DMS 273 treated with DMSO at 0.1 percent for 48 hours (cell line): ENCODE data around the gene R3HDM2.

Experiments used
- DNase-seq: peaks from one replicate; lab custom pipeline; 2025; lab: John Stamatoyannopoulos, UW

The R3HDM2 gene

DNA sequence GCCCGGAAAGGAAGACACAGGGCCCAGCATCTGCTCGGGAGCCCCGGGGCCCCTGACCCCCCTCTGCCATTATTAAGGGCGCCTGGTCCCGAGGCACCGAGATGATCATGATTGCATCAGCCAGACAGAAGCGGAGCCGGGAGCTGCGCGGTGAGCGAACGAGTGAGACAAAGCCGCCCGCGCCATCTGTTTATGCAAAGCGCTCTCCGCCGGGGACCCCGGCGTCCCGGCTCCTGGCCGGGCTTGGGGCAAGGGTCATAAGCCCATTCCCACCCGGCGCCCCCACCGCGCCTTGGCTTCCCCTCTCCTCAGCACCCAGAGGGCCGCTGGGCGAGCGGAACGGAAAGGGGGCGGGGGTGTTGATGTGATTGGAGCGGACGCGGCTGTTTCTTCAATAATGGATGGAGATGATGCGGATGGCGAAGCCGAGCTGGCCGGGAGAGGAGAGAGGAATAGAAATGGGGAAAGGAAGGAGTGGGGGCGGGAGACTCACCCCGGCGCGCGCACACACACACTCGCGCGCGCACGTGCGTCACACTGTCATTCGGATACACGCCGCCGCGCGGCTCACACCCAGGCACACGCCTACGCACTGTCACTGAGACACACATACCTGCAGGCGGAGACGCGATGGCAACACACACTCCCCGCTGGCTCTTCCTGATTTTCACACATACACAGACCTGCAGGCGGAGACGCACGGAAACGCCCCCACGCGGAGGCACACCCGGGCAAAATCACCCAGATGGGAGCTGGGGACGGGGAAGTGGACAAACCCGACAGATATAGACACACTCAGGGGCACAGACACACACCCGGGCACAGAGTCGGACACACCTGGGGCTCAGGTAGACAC lies 190.5 kb downstream of the R3HDM2 start:
- no peak for DNase-seq

DNA sequence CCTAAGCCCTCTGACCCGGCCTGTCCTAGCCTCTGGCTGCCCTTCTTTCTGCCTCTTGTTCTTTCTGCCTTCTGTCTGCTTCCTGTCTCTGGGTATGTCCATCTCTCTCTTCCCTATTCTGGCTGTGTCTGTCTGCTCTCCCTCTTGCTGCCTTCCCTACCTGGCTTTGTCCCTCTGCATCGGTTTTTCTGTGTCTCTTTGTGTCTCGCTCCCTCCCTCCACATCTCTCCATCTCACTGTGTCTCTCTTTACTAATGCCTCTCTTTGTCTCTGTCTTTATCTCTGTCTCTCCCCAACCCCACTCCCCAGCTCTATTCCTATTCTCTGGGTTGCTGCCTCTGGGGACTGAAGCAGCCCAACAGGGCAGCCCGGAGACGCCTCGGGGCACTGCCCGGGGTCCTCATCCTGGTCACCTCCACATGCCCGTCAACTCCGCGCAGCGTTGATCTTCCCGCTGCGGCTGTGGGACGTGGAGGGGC lies 191.2 kb downstream of the R3HDM2 start:
- DNase-seq: no peak

DNA sequence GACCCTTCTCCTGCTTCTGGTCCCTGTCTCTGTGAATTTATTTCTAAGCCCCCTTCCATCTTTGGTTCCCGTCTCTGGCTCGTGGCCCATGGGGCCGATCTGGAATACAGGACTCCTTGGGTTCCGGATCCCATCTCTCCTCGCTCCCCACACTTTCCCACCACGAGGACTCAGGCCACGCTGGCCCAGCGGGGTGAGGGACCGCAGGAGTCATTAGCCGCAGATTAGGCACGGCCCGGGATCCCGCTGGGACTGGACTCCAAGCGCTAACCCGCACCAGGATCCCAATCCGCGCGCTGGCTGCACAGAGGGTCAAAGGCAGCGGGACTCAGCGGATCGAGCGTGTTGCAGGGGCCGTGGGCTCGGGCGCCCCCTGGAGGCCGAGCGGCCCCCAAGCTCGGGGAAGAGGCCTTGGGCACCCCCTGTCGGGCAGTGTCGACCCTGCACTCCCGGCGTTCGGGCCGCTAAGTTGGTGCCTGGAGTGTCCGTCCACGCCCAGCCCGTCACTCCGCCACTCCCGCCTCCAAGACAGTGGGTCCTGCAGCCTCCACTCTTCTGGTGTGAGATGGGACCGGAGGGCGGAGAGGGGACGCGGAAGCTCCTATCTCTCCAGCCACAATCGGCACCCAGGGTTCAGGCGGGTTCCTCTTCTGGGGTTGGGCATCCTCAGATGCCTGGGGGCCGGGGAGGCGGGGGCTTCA lies 191.8 kb downstream of the R3HDM2 start:
- peak; percentile 31 for DNase-seq

DNA sequence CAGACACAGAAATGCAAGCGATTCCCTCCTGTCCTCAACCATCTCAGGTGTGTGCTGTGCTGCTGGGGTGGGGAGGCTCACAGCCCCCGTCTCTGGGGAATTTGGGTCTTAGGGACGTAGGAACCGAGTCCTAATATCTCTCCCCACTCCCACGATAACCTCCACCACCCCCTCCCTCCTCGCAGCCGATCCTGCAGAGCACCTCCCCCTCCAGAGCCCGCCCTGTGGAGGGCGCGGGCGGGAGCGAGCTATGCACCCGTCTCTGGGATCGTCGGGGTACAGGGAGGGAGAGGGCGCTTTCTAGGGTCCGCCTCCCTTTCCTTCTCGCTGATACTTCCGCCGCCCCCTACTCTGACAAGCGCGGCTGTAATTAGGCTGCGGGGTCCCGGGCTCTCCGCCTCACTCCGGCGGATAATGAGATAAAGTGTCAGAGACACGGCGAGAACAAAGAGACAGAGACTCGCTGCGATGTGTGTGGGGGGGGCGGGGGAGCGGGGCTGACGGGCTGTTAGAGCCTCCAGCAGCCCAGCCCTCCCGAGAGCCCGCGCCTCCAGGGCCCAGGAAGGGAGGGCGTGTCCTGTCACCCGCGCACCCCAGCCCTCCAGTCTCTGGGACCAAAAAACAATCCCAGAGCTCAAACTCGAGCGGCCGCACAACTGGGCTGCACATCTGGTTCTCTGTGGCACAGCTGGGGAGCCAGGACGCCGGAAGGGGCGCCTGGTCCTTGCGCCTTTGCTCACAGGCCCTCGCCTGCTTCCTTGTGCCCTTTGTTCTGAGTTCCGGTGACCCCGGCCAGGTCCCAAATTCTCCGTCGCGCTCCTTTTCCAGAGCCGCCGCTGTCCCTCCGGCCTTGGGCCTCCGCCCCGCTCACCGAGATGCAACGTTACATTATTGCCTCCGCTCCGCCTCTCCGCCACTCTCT lies 192.7 kb downstream of the R3HDM2 start:
- DNase-seq: no peak

DNA sequence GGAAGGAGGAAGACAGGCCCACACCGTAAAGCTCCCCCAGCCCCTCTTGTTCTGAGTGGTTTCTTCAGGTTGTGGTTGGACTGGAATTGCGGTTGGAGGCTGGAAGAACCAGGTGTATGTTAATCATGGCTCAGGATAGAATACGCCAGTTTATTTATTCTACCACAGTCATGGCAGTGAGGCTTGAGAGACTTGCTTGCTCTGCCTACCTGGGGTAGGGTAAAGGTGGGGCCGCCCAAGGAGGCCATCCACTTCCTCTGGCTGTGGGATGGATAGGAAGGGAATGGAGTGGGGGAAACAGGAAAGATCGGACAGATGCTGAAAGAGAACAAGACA lies 193.3 kb downstream of the R3HDM2 start:
- no peak for DNase-seq

DNA sequence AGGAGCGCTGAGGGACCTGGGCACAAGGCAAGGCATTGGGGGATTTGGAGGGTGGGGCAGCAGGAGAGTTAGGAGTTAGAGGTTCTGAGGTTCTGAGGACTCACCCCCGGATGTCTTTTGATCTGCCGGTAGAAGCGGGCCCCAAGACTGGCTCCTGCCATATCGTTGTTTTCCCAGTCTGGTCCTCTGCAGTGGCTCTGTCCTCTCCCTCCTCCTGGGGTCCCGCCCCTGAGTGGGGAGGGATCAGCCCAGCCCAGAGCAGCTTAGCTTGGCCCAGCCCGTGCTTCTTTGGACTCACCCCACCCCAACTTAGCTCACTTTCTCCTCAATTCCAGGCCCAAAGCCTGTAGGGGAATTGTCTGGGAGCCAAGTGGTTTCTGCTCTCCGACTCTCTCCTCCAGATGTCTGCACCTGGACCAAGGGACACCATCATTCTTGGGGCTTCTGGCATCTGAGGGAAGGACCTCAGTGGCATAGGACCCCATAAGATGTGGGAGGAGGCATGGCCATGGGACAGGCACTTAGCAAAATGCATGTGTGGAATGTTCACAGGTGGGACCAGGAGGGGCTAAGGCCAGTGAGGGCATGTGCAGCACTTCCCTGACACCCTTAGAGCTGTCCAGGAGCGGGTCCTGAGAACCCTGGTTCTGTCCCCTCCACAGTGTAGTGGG lies 193.8 kb downstream of the R3HDM2 start:
- no peak for DNase-seq

DNA sequence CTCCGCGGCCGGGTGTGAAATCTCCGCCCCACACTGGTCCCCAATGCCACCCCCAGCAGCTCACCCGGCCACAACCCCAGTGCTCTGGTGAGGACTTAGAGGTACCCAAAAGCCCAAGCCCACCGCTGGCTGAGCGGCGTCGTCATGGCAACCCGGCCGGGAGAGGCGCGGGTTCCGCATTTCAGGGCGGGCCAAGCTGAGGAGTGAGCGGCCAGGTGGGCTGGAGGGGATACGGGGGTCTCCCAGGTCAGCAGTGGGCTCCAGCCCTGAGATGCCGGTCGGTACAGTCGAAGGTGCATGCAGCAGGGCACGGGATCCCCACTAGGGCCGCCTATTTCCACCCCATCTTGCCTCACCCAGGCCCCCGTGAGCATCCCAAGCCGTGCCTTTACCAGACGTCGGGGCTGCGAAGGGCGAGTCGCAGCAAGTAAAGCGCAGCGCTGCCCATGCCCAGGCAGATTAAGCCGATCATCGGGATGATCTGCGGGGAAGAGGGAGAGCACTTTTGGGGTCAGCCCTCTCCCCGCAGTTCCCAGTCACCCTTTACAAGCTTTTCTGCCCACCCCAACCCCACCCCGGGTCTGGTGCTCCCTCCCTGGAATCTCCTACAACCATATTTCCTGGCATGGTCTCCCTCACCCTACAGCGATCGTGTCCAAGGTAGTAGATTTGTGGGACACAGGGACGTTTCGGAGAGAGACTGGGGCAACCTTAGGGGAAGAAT lies 194.5 kb downstream of the R3HDM2 start:
- DNase-seq: no peak

DNA sequence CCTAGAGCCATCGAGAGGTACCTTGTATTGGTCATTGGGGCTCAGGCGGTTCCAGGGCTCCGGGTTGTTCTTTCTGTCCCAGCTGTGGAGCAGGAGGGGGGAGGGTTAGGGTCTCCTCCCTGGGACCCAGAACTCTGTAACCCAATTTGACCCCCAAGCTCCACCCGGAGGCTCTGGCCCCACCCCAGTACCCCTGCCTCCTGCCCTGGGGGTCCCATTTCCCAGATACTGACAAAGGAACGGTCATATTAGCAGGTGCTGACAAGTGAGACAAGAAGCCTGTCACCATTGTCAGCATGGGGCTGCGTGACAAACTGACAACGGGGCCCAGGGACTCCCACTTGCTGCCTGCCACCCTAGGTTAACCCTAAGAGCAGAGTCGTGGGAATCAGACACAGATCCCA lies 195.1 kb downstream of the R3HDM2 start:
- no peak for DNase-seq

DNA sequence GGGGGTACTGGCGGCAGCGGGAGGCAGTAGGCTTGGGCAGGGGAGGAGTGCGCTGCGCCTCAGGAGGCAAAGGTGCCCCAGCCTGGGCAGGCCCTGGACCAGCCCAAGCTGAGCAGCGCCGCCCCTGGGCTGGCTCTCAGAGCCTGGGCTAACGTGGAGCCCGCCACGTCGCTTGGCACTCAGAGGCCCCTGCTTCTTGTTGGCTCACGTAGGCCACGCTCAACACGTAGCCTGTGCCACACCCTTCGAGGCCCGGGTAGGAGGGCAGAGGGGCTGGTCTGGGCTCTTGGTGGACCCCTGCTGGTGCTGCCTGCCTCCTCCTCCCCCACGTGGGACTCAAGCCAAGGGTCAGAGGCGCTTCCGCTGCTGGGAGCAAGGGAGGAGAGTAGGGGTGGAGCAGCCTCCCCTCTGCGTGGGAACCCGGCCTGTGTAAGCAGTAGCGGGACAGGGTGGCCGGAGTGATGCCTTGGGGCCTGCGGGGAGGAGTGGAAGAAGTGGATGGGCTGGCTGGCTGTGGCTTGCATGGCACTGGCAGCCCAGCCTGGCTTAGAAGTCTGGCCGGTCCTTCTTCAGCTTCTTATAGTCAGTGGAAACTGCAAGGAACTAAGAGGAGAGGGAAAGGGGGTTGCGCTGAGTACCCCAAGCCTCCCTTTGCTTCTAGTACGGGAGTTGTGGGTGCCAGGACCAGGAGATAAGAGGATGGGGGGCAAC lies 195.7 kb downstream of the R3HDM2 start:
- DNase-seq: no peak

DNA sequence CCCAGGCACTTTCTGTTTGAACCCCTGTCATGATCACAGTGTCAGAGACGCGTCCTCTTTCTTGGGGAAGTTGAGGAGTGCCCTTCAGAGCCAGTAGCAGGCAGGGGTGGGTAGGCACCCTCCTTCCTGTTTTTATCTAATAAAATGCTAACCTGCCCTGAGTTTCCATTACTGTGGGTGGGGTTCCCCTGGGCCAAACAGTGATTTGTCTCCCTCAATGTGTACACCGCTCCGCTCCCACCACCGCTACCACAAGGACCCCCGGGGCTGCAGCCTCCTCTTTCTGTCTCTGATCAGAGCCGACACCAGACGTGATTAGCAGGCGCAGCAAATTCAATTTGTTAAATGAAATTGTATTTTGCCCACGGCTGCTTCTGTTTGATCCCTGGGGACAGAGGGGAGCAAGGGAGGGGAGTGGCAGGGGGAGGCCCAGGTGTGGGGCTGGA lies 196.2 kb downstream of the R3HDM2 start:
- no peak for DNase-seq

DNA sequence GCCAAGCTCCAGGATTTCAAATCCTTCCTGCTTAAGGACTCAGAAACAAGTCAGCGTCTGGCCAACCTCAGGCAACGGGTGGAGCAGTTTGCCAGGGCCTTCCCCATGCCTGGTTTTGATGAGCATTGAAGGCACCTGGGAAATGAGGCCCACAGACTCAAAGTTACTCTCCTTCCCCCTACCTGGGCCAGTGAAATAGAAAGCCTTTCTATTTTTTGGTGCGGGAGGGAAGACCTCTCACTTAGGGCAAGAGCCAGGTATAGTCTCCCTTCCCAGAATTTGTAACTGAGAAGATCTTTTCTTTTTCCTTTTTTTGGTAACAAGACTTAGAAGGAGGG lies 196.6 kb downstream of the R3HDM2 start:
- DNase-seq: no peak

DNA sequence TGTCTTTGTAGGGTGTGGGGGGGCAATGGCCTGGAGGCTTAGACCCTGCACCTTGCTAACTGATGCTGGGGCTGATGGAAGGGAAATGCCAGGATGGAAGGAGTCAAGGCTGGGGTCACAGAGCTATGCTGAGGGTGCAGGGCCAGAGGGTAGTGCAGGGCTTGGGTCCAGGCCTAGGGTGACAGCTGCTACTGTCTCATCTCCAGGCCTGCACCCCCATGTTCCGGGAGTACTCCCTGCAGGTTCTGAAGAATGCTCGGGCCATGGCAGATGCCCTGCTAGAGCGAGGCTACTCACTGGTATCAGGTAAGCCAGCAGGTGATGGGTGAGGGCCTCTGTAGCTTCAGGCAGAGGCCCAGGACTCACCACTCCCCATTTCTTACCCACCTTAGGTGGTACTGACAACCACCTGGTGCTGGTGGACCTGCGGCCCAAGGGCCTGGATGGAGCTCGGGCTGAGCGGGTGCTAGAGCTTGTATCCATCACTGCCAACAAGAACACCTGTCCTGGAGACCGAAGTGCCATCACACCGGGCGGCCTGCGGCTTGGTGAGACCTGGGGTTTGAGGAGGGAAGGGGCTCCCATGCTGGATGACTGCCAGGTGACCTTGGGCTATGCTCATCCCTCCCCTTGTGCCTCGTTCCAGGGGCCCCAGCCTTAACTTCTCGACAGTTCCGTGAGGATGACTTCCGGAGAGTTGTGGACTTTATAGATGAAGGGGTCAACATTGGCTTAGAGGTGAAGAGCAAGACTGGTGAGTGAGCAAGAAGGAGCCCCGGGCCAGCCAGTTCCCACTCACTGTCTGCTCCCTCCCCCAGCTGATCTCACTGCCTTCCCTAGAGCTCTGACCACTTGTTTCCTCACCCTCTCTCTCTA lies 197.2 kb downstream of the R3HDM2 start:
- DNase-seq: no peak

DNA sequence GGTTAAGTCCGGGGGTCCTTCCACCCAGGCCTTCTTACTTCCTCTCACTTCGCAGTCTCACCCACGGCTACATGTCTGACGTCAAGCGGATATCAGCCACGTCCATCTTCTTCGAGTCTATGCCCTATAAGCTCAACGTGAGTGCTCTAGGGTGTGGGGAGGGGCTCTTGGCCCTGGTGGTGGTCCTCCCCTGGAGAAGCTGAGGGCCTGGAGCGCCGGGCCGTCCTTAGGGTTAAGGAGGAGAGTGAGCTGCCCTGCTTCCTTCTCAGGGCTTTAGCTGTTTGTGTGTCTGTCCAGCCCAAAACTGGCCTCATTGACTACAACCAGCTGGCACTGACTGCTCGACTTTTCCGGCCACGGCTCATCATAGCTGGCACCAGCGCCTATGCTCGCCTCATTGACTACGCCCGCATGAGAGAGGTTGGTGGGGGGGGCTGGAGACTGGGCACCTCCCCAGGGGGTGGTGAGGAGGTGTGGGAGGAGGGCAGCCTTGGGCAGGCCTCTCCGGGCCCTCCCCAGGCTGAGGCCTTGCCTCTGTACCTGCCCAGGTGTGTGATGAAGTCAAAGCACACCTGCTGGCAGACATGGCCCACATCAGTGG lies 198.6 kb downstream of the R3HDM2 start:
- no peak for DNase-seq

DNA sequence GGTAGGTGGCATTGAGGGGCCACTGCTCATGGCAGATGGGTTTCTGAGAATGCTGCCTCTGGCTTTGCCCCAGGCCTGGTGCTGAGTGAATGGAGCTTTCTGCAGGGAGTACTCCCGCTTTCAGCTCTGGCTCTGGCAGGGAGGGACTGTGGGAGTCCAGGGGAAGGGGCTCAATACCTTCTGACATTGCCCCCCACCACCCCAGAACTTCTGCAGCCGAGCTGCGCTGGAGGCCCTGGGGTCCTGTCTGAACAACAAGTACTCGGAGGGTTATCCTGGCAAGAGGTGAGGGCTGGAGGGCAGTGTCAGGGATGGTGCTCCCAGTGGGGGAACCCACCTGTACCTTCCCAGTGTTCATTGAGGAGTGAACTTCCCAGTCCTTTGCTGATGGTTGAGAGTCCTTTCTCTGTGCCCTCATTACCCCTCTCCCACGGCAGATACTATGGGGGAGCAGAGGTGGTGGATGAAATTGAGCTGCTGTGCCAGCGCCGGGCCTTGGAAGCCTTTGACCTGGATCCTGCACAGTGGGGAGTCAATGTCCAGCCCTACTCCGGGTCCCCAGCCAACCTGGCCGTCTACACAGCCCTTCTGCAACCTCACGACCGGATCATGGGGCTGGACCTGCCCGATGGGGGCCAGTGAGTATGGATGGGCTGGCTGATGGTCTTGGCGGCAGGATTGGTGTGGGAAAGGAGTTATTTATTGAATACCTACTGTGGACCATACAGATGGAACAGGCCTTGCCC lies 199.4 kb downstream of the R3HDM2 start:
- no peak for DNase-seq

DNA sequence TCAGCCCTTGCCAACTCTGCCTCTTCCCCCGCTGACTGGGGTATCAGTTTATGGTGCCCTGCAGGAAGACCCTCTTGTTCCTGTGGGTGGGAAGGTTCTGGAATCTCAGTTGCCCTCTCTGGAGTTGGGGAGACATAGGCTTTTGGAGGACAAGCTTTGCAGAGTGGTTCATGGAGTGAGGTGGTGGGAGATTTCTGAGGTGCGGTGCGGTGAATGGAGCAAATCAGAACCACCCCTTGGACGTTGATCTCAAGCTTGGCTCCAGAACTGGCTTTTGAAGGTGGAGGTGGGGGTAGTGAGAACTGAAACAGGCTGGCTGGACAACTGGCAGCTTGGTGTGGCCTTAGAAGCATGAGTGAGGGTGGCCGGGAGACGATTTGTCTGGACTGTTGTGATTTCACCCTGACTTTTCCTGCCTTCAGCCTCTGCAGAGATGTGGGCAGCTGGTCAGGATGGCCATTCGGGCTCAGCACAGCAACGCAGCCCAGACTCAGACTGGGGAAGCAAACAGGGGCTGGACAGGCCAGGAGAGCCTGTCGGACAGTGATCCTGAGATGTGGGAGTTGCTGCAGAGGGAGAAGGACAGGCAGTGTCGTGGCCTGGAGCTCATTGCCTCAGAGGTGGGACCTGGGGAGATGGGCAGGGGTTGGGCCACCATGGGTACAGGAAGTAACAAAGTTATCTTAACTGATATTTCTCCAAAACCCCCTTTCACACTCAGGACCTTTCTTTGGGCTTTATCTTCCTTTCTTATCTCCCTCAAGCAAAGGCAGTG lies 200.3 kb downstream of the R3HDM2 start:
- DNase-seq: no peak

DNA sequence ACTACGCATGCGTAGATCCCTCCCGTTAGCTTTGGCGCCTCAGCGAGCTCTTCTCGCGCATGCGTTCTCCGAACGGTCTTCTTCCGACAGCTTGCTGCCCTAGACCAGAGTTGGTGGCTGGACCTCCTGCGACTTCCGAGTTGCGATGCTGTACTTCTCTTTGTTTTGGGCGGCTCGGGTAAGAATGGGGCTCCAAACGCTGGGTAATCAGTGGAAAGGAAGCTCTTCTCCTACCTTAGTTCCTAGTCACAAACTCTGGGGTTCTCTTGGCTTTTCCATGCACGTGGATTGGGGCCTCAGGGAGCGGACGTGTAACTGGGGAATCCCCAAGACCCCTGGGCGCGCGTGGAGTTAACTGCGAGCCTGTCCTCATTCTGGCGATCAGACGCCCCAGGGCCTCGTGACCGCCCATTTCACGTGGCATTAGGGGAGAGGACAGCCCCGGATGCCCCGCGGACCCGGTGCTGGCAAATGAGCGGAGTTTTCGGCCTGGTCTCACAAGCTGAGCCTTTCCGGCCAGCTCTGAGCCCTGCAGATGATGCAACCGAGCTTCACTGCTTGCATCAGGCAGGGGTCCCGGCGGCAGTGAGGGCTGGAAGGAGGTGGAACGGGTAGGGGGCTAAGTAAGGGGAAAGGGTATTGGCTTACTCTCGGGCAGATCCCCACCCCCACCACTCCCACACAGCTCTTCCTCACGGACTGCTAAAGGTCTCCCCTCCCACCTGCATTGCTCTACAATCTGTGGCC lies 201.0 kb downstream of the R3HDM2 start, which contains the start of gene SHMT2:
TSS of gene SHMT2 (plus strand) at position 78 of the 747 bp plus-strand sequence. CDS start at position 146, 68 bp downstream.
- peak; percentile 85 for DNase-seq
